ENCODE measurements around the gene RASL10B.

Gene RASL10B

DNA sequence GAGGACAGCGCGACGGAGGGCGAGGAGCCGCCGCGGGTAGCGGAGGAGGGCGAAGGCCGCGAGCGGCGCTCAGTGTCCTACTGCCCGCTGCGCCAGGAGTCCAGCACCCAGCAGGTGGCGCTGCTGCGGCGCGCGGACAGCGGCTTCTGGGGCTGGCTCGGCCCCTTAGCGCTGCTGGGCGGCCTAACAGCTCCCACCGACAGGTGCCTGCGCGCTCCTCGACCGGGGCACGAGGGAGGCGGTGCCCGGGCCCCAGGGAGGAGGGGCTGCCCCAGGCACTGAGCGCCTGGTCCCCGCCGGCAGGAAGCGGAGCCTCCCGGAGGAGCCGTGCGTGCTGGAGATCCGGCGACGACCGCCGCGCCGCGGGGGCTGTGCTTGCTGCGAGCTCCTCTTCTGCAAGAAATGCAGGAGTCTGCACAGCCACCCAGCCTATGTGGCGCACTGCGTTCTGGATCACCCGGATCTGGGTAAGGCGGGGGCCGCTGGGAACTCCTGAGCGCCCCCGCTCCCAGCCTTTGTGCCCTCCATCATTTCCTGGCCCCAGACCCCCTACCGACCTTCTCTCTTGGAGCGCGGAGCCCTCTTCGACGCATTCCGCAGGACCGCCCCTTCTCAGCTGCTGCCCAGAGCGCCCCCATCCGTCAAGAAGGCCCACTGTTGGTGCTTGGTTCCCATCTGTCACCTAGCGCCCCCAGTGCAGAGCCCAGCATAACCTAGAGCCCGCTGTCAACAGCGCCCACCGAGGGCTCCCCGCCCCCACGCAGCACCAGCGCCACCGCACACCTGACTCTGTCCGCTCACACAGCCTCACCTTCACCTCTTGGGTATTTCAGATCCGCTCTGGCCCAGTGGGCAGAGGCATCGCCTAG is 32.9 kb downstream of the RASL10B start:
- H3K27me3 ChIP-seq (ENCODE audit: low read length) = no peaks in the 10 kb centered on the region
- H2AFZ ChIP-seq (ENCODE audit: low read depth, low read length, severe bottlenecking) = peak overlapping the region; percentile 75
- H3K79me2 ChIP-seq (ENCODE audit: insufficient read depth, low read length) = no peaks in the 10 kb centered on the region
- H3K9me2 ChIP-seq (replicated peaks; ENCODE audit: insufficient read depth, low read length) = no peaks in the 10 kb centered on the region
- H4K20me1 ChIP-seq (ENCODE audit: low read depth, low read length) = no peaks in the 10 kb centered on the region
- peak overlapping the region; percentile 62 for H3K4me3 ChIP-seq (ENCODE audit: insufficient read depth, low read length, poor library complexity, severe bottlenecking)
- H3K36me3 ChIP-seq (ENCODE audit: low read length) = no peaks in the 10 kb centered on the region
- H3K9ac ChIP-seq (ENCODE audit: low read length) = peak overlapping the region; percentile 64
- TF ChIP-seq CTCF (IDR thresholded peaks at IDR 0.05; ENCODE audit: insufficient read depth, low read length, poor library complexity, severe bottlenecking) (peak; percentile 88), EZH2phosphoT487 (conservative IDR thresholded peaks at IDR 0.05; ENCODE audit: low read length) (no peak)
- H3K27ac ChIP-seq (ENCODE audit: low read depth, low read length) = peak overlapping the region; percentile 65
- H3F3A ChIP-seq (ENCODE audit: insufficient read depth) = no peaks in the 10 kb centered on the region
- H3K9me3 ChIP-seq (ENCODE audit: insufficient read depth, low read length) = no peaks in the 10 kb centered on the region
- peak overlapping the region; percentile 51 for H3K4me2 ChIP-seq (ENCODE audit: low read depth, low read length, poor library complexity, severe bottlenecking)

DNA sequence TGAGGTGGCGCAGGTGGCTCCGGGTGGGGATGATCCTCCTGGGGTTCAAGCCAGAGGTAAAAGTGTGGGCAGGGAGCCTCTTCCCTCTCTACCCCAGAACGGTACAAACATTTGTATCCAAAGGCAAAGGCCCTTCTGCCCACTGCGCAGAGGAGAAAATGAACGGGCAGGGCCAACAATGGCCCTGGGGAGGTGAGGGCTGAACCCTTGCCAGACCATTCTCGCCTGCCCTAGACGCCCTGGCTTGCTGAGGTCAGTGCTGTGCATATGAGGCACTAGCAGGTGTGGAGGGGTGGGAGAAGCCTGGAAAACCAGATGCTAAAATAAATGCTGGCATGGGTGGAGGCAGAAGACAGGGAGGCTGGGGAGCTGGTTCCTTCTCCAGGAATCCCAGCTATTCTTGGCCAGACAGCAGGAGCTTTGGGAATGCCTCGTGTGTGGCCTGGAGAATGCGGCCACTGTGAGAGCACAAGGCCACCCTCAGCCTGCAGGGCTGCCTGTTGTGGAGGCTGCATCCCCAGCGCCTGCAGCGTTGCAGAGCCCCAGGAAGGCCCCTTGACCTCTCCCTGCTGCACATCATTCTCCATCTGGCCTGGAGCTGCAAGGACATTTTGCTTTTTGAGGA is 33.8 kb downstream of the RASL10B start:
- no peaks in the 10 kb centered on the region for H4K20me1 ChIP-seq (ENCODE audit: low read depth, low read length)
- H3K27ac ChIP-seq (ENCODE audit: low read depth, low read length) = no peak overlapping the region
- H3K4me2 ChIP-seq (ENCODE audit: low read depth, low read length, poor library complexity, severe bottlenecking) = peak overlapping the region; percentile 51
- no peaks in the 10 kb centered on the region for H3K9me2 ChIP-seq (replicated peaks; ENCODE audit: insufficient read depth, low read length)
- H3K9ac ChIP-seq (ENCODE audit: low read length) = peak overlapping the region; percentile 64
- H3K4me3 ChIP-seq (ENCODE audit: insufficient read depth, low read length, poor library complexity, severe bottlenecking) = peak overlapping the region; percentile 62
- TF ChIP-seq EZH2phosphoT487 (conservative IDR thresholded peaks at IDR 0.05; ENCODE audit: low read length) (no peak), CTCF (IDR thresholded peaks at IDR 0.05; ENCODE audit: insufficient read depth, low read length, poor library complexity, severe bottlenecking) (no peak)
- no peaks in the 10 kb centered on the region for H3F3A ChIP-seq (ENCODE audit: insufficient read depth)
- no peak overlapping the region for H2AFZ ChIP-seq (ENCODE audit: low read depth, low read length, severe bottlenecking)
- no peaks in the 10 kb centered on the region for H3K36me3 ChIP-seq (ENCODE audit: low read length)
- no peaks in the 10 kb centered on the region for H3K27me3 ChIP-seq (ENCODE audit: low read length)
- no peaks in the 10 kb centered on the region for H3K9me3 ChIP-seq (ENCODE audit: insufficient read depth, low read length)
- H3K79me2 ChIP-seq (ENCODE audit: insufficient read depth, low read length) = no peaks in the 10 kb centered on the region

GRCh38 chr17:35765756-35766488 is 34.5 kb downstream of the RASL10B start:
- Histone ChIP-seq H3K27me3 (ENCODE audit: low read length) (no peaks in the 10 kb centered on the region), H3K9me2 (replicated peaks; ENCODE audit: insufficient read depth, low read length) (no peaks in the 10 kb centered on the region), H3K36me3 (ENCODE audit: low read length) (no peaks in the 10 kb centered on the region), H3K4me3 (ENCODE audit: insufficient read depth, low read length, poor library complexity, severe bottlenecking) (no peak overlapping the region), H3K9ac (ENCODE audit: low read length) (no peak overlapping the region), H3K27ac (ENCODE audit: low read depth, low read length) (no peak overlapping the region), H3F3A (ENCODE audit: insufficient read depth) (no peaks in the 10 kb centered on the region), H3K79me2 (ENCODE audit: insufficient read depth, low read length) (no peaks in the 10 kb centered on the region), H2AFZ (ENCODE audit: low read depth, low read length, severe bottlenecking) (no peak overlapping the region), H4K20me1 (ENCODE audit: low read depth, low read length) (no peaks in the 10 kb centered on the region), H3K4me2 (ENCODE audit: low read depth, low read length, poor library complexity, severe bottlenecking) (no peak overlapping the region), H3K9me3 (ENCODE audit: insufficient read depth, low read length) (no peaks in the 10 kb centered on the region)
- TF ChIP-seq CTCF (IDR thresholded peaks at IDR 0.05; ENCODE audit: insufficient read depth, low read length, poor library complexity, severe bottlenecking) (no peak), EZH2phosphoT487 (conservative IDR thresholded peaks at IDR 0.05; ENCODE audit: low read length) (no peak)

Measured in SU-DHL-6 (cell line).